Adrenal gland (tissue), 12 donors: ENCODE measurements around the gene TMEM151B. TPM values are rescaled to one million over a fixed set of nuclear protein-coding genes. Genes with fewer than 3 reads are reported as not detected.

Experiments used
- DNase-seq, 7 donors: peaks; one replicate each; pipeline ENCODE4 v3.0.0-alpha.2; 2019 to 2020
- H3K27ac ChIP-seq, 5 donors: fragments of 200-600 bp; sonication (generic) in 4 of 5; 1 replicate in 3 of 5; 2 replicates in 2 of 5; pipeline versions ENCODE4 v1.5.1 to v1.8.0; 2016 to 2020; ENCODE audit warnings: mild to moderate bottlenecking in 1 of 5
- H3K27me3 ChIP-seq: fragments of 200-600 bp; 2 replicates; pipeline ENCODE4 v1.8.0; 2021
- H3K36me3 ChIP-seq, 2 donors: fragments of 200-600 bp; replicated peaks in 1 of 2; 1 replicate in 1 of 2; 2 replicates in 1 of 2; pipeline versions ENCODE4 v1.5.1 to v1.8.0; 2018 to 2022
- H3K4me1 ChIP-seq, 2 donors: fragments of 200-600 bp; replicated peaks in 1 of 2; 1 replicate in 1 of 2; 2 replicates in 1 of 2; pipeline versions ENCODE4 v1.5.1 to v1.8.0; 2018 to 2021
- H3K4me3 ChIP-seq, 4 donors: fragments of 200-600 bp; sonication (generic) in 3 of 4; one replicate each; pipeline ENCODE4 v1.5.1; 2016 to 2018
- H3K9me3 ChIP-seq, 3 donors: fragments of 200-600 bp; sonication (generic) in 1 of 3; replicated peaks in 1 of 3; 1 replicate in 2 of 3; 2 replicates in 1 of 3; pipeline versions ENCODE4 v1.5.1 to v1.8.0; 2016 to 2021
- POLR2A ChIP-seq, 2 donors: fragments of 450-650 bp; IDR thresholded peaks; one replicate each; pipeline ENCODE4 v1.6.1; 2017; ENCODE audit warnings: antibody characterized with exemption in 2 of 2, mild to moderate bottlenecking in 2 of 2, moderate library complexity in 1 of 2
- WGBS, 4 donors: extraction: QIAGEN DNeasy Blood & Tissue Kit in 2 of 4; methylation state at CpG; one replicate each; pipeline versions ENCODE4 v1.1.5 to v1.1.7; 2013 to 2017; 5-methylcytosine and 5-hydroxymethylcytosine counted together
- intact Hi-C, 2 donors: fragments of 100-400 bp; cut with DNase I; formaldehyde crosslinking; loops; one replicate each; pipeline versions ENCODE4 v1.14.1 to v1.15.0; 2022 to 2023
- polyA plus RNA-seq, 3 donors: library from polyadenylated mRNA; stranded (reverse); fragments of 200-250 nt in 2 of 3; fragments of 350-450 nt in 1 of 3; fragmentation: Illumina TruSeq in 1 of 3; extraction: RNeasy Lipid Tissue Mini Kit (QIAGEN cat#74804) in 1 of 3; gene quantifications; one replicate each; pipeline ENCODE4 v1.2.3, GENCODE V29; 2013 to 2014
- total RNA-seq, 9 donors: library from RNA; depleted of rRNA in 4 of 9; stranded (reverse); fragments of >200 nt in 4 of 9; fragments of 120-200 nt in 1 of 9; fragmentation: NEBNext Ultra II Directional in 1 of 9; extraction: Animal tissue kit (Norgen Biotek cat#: 25700) in 1 of 9; gene quantifications; one replicate each; pipeline versions ENCODE4 v1.1.0 to v1.2.4, GENCODE V29; 2013 to 2023
- TF ChIP-seq, protein P1 (sequence below), 6 experiments: fragments of 450-650 bp in 4 of 6; fragments of 200-600 bp in 2 of 6; sonication (generic) in 1 of 6; IDR thresholded peaks; 1 replicate in 5 of 6; 2 replicates in 1 of 6; pipeline versions ENCODE4 v1.5.1 to v1.8.0; 2016 to 2021; ENCODE audit warnings: antibody characterized with exemption in 6 of 6, mild to moderate bottlenecking in 2 of 6, moderate library complexity in 1 of 6
- donor health status: healthy with polysubstance abuse.
- donor health status: Bipolar disorder and iron deficiency.
- donor health status: DM: yes; HTN: yes; CAD: no.
- donor health status: DM: no; HTN: no; CAD: no.
- donor health status: DM: no; HTN: no; CAD: no.
- donor health status: DM: yes; HTN: yes; CAD: no.

TMEM151B gene
- total and polyA plus RNA-seq, 12 donors, result 0.07 to 3.9 (median 0.79) TPM; not detected in 2

DNA sequence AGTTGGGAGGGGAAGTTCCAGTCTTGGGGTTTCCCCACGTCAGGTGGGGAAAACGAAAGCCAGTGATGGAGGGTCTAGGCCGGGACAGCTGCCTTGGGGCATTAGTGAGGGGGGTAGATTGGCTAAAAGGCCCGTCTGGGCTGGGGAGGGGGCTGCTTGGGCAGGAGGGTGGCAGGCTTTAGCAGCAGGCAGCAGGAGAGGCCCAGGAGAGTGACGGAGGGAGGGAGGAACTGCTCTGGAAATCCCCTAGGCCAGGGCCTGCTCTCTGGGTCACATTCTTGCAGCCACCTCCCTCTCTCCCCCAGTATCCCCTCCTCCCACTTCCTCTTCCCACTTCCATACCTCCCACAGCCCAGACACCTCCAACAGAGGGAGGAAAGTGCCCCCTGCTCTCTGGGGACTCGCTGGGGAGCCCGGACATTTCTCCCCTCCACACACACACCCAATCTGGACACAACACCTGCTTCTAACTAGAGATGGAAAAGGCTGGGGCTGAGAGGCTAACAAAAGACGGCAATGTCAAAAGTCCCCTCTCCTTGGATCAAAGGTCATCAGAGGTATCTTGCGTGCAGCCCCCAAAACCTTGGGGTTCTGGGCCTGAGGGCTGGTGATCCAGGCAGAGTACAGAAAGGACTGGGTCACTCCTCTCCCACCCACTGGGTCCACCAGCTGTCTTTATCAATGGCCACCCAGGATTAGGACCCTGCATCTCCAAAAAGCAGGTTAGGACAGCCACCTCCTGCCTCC is 6.7 kb upstream of the TMEM151B start:
- peaks cover 0 to 6% of the 10 kb centered on the region in 2 donors for H3K36me3 ChIP-seq
- DNase-seq, result no peak
- H3K27ac ChIP-seq, result no peak overlapping the region
- peak overlapping the region in 1 of 4 donors; percentile 68 for H3K4me3 ChIP-seq
- H3K4me1 ChIP-seq, result peaks cover 21 to 28% of the 10 kb centered on the region in 2 donors
- TF ChIP-seq, protein P1, sequence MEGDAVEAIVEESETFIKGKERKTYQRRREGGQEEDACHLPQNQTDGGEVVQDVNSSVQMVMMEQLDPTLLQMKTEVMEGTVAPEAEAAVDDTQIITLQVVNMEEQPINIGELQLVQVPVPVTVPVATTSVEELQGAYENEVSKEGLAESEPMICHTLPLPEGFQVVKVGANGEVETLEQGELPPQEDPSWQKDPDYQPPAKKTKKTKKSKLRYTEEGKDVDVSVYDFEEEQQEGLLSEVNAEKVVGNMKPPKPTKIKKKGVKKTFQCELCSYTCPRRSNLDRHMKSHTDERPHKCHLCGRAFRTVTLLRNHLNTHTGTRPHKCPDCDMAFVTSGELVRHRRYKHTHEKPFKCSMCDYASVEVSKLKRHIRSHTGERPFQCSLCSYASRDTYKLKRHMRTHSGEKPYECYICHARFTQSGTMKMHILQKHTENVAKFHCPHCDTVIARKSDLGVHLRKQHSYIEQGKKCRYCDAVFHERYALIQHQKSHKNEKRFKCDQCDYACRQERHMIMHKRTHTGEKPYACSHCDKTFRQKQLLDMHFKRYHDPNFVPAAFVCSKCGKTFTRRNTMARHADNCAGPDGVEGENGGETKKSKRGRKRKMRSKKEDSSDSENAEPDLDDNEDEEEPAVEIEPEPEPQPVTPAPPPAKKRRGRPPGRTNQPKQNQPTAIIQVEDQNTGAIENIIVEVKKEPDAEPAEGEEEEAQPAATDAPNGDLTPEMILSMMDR (IDR thresholded peaks at IDR 0.05), result no peak
- no peak for TF ChIP-seq POLR2A (IDR thresholded peaks at IDR 0.05)
- intact Hi-C loops, result no loop called here
- H3K9me3 ChIP-seq, result no peaks in the 10 kb centered on the region
- no peaks in the 10 kb centered on the region for H3K27me3 ChIP-seq
- WGBS, 4 donors, result 49 to 55% (median 52%) methylated on average over 9 of the region's 9 CpGs

- DNase-seq, result peak in 3 of 7 donors; percentile 36 to 48 (median 40)
Measured at GRCh38 chr6:44264154-44265006, 5.9 kb upstream of the TMEM151B start.

DNA sequence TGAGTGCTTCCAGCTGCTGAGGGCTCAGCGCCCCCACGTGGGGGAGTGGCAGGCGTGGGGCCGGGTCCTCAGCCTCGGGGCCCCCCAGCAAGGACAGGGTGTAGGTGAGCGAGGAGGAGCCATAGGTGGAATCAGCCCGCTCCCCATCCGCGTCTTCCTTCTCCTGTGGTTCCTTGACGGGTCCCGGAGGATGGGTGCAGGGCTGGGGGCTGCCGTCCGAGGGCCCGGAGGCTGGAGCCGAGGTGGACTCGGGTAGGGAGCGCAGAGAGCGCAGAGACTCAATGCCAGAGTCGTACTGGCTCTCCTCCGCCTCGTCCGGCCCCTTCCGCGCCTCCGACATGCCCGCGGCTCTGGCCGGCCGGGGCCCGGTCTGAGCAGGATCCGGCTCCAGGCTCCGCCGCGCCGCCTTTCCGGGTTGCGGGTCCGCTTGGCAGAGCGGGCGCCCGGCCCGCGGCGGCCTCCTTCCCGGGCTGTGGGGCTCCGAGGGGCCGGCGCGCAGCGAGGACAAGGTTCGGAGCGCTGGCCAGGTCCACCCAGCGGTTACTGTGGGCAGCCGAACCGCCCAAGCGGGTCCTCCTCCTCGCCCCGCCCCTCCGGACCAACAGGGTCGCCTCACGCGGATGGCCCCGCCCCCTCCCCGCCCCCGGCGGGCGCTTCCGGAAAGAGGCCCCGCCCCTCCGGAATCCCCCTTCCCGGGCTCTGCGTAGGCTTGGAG is 5.1 kb upstream of the TMEM151B start, which contains the start of gene NFKBIE:
Gene NFKBIE (minus strand): TSS at position 545 of the 715 bp plus-strand sequence. CDS start 205 bp downstream, at position 340.
- peak; percentile 93 to 97 (median 96) for DNase-seq
- H3K4me1 ChIP-seq, result peaks cover 21 to 28% of the 10 kb centered on the region in 2 donors
- H3K9me3 ChIP-seq, result no peaks in the 10 kb centered on the region
- no peaks in the 10 kb centered on the region for H3K27me3 ChIP-seq
- H3K36me3 ChIP-seq, result peaks cover 0 to 1% of the 10 kb centered on the region in 2 donors
- intact Hi-C loops, result no loop called here
- WGBS, 4 donors, result 0% methylated on average over 1 to 72 of the region's 72 CpGs
- peak; percentile 71 to 81 for TF ChIP-seq POLR2A (IDR thresholded peaks at IDR 0.05)
- TF ChIP-seq, protein P1 (IDR thresholded peaks at IDR 0.05), result peak in 4 of 6 experiments; percentile 10 to 34 (median 14)
- H3K27ac ChIP-seq, result peak within 1 kb of the TSS; percentile 41 to 85 (median 73)
- H3K4me3 ChIP-seq, result peak within 1 kb of the TSS in 3 of 4 donors; percentile 60 to 68 (median 64)

More at GRCh38 chr6:44264154-44265006, 5.9 kb upstream of the TMEM151B start:
- Histone ChIP-seq H3K4me1 (peaks cover 21 to 28% of the 10 kb centered on the region in 2 donors), H3K4me3 (peak overlapping the region in 3 of 4 donors; percentile 60 to 68 (median 64)), H3K36me3 (peaks cover 0 to 6% of the 10 kb centered on the region in 2 donors), H3K9me3 (no peaks in the 10 kb centered on the region), H3K27me3 (no peaks in the 10 kb centered on the region), H3K27ac (peak overlapping the region in 3 of 5 donors; percentile 60 to 85 (median 82))
- TF ChIP-seq, protein P1 (IDR thresholded peaks at IDR 0.05), result no peak
- no peak for TF ChIP-seq POLR2A (IDR thresholded peaks at IDR 0.05)
- WGBS, 4 donors, result 10 to 18% (median 15%) methylated on average over 10 to 13 of the region's 13 CpGs
- intact Hi-C loops, result no loop called here
